Hepatocyte (in vitro differentiated cells): ENCODE measurements around the gene PPP1R1C.

Experiments used
- CTCF ChIP-seq: fragments of 200-600 bp; sonication (generic); IDR thresholded peaks from 2 replicates; pipeline ENCODE4 v1.5.1; 2016; ENCODE audit warnings: antibody characterized with exemption, mild to moderate bottlenecking; ENCODE audit not compliant: poor library complexity
- EZH2 ChIP-seq: fragments of 200-600 bp; sonication (generic); IDR thresholded peaks from 2 replicates; pipeline ENCODE4 v1.6.1; 2016; ENCODE audit warnings: antibody characterized with exemption, mild to moderate bottlenecking, borderline replicate concordance
- EZH2phosphoT487 ChIP-seq: fragments of 200-600 bp; sonication (generic); IDR thresholded peaks from one replicate; pipeline ENCODE4 v1.6.1; 2018; ENCODE audit warnings: antibody characterized with exemption, mild to moderate bottlenecking, low read depth, moderate library complexity; ENCODE audit not compliant: unreplicated experiment, severe bottlenecking

GRCh38 chr2:181954538-181954883 is 31.1 kb upstream of the PPP1R1C start:
- TF ChIP-seq CTCF (no peak), EZH2 (no peak), EZH2phosphoT487 (no peak)
